SK-N-SH treated with all-trans-retinoic acid at 6 μM for 48 hours (cell line): ENCODE results near the gene LAIR1.

Experiments
- ATAC-seq: fragments of 200-7000 bp; cut with Tn5 transposase; 3 replicates; pipeline ENCODE4 v1.9.1; 2020; ENCODE audit warnings: mild to moderate bottlenecking, moderate library complexity
- ARNTL ChIP-seq: fragments of 450-650 bp; formaldehyde crosslinking; IDR thresholded peaks from 2 replicates; pipeline ENCODE4 v1.5.0; 2020; ENCODE audit warnings: low read depth, mild to moderate bottlenecking, moderate library complexity, borderline replicate concordance
- CSDC2 ChIP-seq: fragments of 250-450 bp; sonication (Bioruptor Pico); IDR thresholded peaks from 2 replicates; pipeline ENCODE4 v1.5.0; 2020; ENCODE audit warnings: mild to moderate bottlenecking, moderate library complexity
- ESRRG ChIP-seq: fragments of 250-450 bp; sonication (Bioruptor Pico); IDR thresholded peaks from 2 replicates; pipeline ENCODE4 v1.6.1; 2021; ENCODE audit warnings: mild to moderate bottlenecking
- GLIS3 ChIP-seq: fragments of 250-450 bp; sonication (Bioruptor Pico); IDR thresholded peaks from 2 replicates; pipeline ENCODE4 v1.5.0; 2020; ENCODE audit warnings: mild to moderate bottlenecking, moderate library complexity
- ISL1 ChIP-seq: fragments of 250-450 bp; sonication (Bioruptor Pico); IDR thresholded peaks from 2 replicates; pipeline ENCODE4 v2.1.2; 2022; ENCODE audit warnings: mild to moderate bottlenecking, moderate library complexity
- OSR1 ChIP-seq: fragments of 250-450 bp; sonication (Bioruptor Pico); IDR thresholded peaks from 2 replicates; pipeline ENCODE4 v1.8.0; 2022; ENCODE audit warnings: moderate library complexity, mild to moderate bottlenecking, inconsistent platforms
- POU6F1 ChIP-seq: fragments of 250-450 bp; sonication (Bioruptor Pico); IDR thresholded peaks from 2 replicates; pipeline ENCODE4 v1.8.0; 2021; ENCODE audit warnings: low read depth, mild to moderate bottlenecking, moderate library complexity, borderline replicate concordance
- PPARA ChIP-seq: fragments of 250-450 bp; sonication (Bioruptor Pico); IDR thresholded peaks from 2 replicates; pipeline ENCODE4 v1.5.0; 2020; ENCODE audit warnings: mild to moderate bottlenecking, borderline replicate concordance
- RARB ChIP-seq: fragments of 250-450 bp; sonication (Bioruptor Pico); IDR thresholded peaks from 2 replicates; pipeline ENCODE4 v1.8.0; 2021; ENCODE audit warnings: mild to moderate bottlenecking, moderate library complexity
- SNAI2 ChIP-seq: fragments of 250-450 bp; sonication (Bioruptor Pico); IDR thresholded peaks from 2 replicates; pipeline ENCODE4 v1.5.0; 2020; ENCODE audit warnings: mild to moderate bottlenecking, moderate library complexity
- TOX ChIP-seq: fragments of 250-450 bp; sonication (Bioruptor Pico); IDR thresholded peaks from 2 replicates; pipeline ENCODE4 v1.8.0; 2021; ENCODE audit warnings: mild to moderate bottlenecking, moderate library complexity, borderline replicate concordance
- ZC3H10 ChIP-seq: fragments of 250-450 bp; sonication (Bioruptor Pico); IDR thresholded peaks from 2 replicates; pipeline ENCODE4 v1.5.1; 2021; ENCODE audit warnings: mild to moderate bottlenecking, moderate library complexity
- ZFP3 ChIP-seq: fragments of 250-450 bp; sonication (Bioruptor Pico); IDR thresholded peaks from 2 replicates; pipeline ENCODE4 v1.5.0; 2020; ENCODE audit warnings: mild to moderate bottlenecking, moderate library complexity
- ZFP30 ChIP-seq: fragments of 450-650 bp; formaldehyde crosslinking; IDR thresholded peaks from 2 replicates; pipeline ENCODE4 v1.5.0; 2022; ENCODE audit warnings: mild to moderate bottlenecking, moderate library complexity
- ZNF565 ChIP-seq: fragments of 450-650 bp; formaldehyde crosslinking; conservative IDR thresholded peaks from 2 replicates; pipeline ENCODE4 v1.5.0; 2020; ENCODE audit warnings: low read depth, mild to moderate bottlenecking, moderate library complexity
- ZNF70 ChIP-seq: fragments of 450-650 bp; formaldehyde crosslinking; IDR thresholded peaks from 2 replicates; pipeline ENCODE4 v1.5.0; 2020; ENCODE audit warnings: mild to moderate bottlenecking, moderate library complexity
- ZNF8 ChIP-seq: fragments of 450-650 bp; formaldehyde crosslinking; IDR thresholded peaks from 2 replicates; pipeline ENCODE4 v1.5.0; 2020; ENCODE audit warnings: mild to moderate bottlenecking, moderate library complexity
- TF ChIP-seq, protein P1 (sequence below): fragments of 250-450 bp; sonication (Bioruptor Pico); IDR thresholded peaks from 2 replicates; pipeline ENCODE4 v1.5.1; 2020; ENCODE audit warnings: low read depth, mild to moderate bottlenecking, moderate library complexity
- TF ChIP-seq, protein P2 (sequence below): fragments of 250-450 bp; sonication (Bioruptor Pico); IDR thresholded peaks from 2 replicates; pipeline ENCODE4 v1.5.1; 2021; ENCODE audit warnings: mild to moderate bottlenecking, moderate library complexity
- TF ChIP-seq, protein P3 (sequence below): fragments of 250-450 bp; sonication (Bioruptor Pico); IDR thresholded peaks from 2 replicates; pipeline ENCODE4 v1.8.0; 2020; ENCODE audit warnings: mild to moderate bottlenecking, moderate library complexity, borderline replicate concordance
- TF ChIP-seq, protein P4 (sequence below): fragments of 250-450 bp; sonication (Bioruptor Pico); IDR thresholded peaks from 2 replicates; pipeline ENCODE4 v1.5.0; 2020; ENCODE audit warnings: mild to moderate bottlenecking, moderate library complexity

LAIR1 gene

DNA sequence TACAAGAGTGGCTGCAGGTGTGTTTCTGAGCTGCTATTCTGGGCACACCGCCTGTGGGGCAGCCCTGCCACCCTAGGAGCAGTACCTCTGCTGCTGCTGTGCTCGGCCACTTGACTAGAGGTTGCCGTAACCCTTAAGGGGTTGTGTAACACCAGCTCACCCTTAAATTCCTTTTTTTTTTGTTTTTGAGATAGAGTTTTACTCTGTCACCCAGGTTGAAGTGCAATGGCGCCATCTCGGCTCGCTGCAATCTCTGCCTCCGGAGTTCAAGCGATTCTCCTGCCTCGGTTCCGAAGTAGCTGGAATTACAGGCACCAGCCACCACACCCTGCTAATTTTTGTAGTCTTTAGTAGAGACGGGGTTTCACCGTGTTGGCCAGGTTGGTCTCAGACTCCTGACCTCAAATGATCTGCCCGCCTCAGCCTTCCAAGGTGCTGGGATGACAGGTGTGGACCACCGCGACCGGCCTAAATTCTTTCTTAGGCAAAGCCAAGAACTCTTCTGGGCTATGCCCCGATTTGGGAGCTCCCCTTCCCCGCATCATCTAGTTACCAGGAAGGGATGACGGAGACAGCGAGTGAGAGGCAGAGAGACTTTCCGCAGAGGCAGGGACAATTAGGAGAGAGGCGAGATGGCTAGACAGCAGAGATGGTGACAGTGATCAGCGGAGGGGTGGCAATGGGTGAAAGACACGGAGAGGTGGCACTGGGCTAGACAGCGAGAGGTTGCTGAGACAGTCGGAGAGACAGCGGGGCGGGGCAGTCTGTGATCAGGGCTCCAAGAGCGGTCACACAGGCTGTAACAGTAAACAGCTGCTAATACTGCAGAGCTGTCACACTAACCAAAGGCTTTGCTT lies 47.4 kb downstream of the LAIR1 start:
- no peak for ATAC-seq

GRCh38 chr19:54316746-54317107 lies 48.0 kb downstream of the LAIR1 start:
- no peak for ATAC-seq
- TF ChIP-seq, protein P1, sequence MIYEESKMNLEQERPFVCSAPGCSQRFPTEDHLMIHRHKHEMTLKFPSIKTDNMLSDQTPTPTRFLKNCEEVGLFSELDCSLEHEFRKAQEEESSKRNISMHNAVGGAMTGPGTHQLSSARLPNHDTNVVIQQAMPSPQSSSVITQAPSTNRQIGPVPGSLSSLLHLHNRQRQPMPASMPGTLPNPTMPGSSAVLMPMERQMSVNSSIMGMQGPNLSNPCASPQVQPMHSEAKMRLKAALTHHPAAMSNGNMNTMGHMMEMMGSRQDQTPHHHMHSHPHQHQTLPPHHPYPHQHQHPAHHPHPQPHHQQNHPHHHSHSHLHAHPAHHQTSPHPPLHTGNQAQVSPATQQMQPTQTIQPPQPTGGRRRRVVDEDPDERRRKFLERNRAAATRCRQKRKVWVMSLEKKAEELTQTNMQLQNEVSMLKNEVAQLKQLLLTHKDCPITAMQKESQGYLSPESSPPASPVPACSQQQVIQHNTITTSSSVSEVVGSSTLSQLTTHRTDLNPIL: no peak
- no peak for TF ChIP-seq ISL1 (CRISPR knock-in tag)
- TF ChIP-seq ZNF70 (CRISPR knock-in tag): no peak
- no peak for TF ChIP-seq SNAI2
- no peak for TF ChIP-seq ZFP3
- no peak for TF ChIP-seq ZFP30
- no peak for TF ChIP-seq TOX
- no peak for TF ChIP-seq PPARA (CRISPR knock-in tag)
- no peak for TF ChIP-seq OSR1
- TF ChIP-seq, protein P2, sequence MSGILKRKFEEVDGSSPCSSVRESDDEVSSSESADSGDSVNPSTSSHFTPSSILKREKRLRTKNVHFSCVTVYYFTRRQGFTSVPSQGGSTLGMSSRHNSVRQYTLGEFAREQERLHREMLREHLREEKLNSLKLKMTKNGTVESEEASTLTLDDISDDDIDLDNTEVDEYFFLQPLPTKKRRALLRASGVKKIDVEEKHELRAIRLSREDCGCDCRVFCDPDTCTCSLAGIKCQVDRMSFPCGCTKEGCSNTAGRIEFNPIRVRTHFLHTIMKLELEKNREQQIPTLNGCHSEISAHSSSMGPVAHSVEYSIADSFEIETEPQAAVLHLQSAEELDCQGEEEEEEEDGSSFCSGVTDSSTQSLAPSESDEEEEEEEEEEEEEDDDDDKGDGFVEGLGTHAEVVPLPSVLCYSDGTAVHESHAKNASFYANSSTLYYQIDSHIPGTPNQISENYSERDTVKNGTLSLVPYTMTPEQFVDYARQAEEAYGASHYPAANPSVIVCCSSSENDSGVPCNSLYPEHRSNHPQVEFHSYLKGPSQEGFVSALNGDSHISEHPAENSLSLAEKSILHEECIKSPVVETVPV: no peak
- no peak for TF ChIP-seq POU6F1 (CRISPR knock-in tag)

More for the DNA sequence above, 47.4 kb downstream of the LAIR1 start:
- TF ChIP-seq TOX (no peak), POU6F1 (CRISPR knock-in tag) (no peak), RARB (CRISPR knock-in tag) (no peak), ZNF565 (CRISPR knock-in tag) (no peak), OSR1 (no peak), CSDC2 (CRISPR knock-in tag) (no peak), ZNF70 (CRISPR knock-in tag) (no peak), ARNTL (CRISPR knock-in tag) (no peak), ZFP30 (no peak), ISL1 (CRISPR knock-in tag) (no peak), GLIS3 (CRISPR knock-in tag) (no peak), PPARA (CRISPR knock-in tag) (no peak), ESRRG (no peak), ZNF8 (no peak), ZFP3 (no peak), ZC3H10 (CRISPR knock-in tag) (no peak)
- TF ChIP-seq, protein P1: no peak
- TF ChIP-seq, protein P3, sequence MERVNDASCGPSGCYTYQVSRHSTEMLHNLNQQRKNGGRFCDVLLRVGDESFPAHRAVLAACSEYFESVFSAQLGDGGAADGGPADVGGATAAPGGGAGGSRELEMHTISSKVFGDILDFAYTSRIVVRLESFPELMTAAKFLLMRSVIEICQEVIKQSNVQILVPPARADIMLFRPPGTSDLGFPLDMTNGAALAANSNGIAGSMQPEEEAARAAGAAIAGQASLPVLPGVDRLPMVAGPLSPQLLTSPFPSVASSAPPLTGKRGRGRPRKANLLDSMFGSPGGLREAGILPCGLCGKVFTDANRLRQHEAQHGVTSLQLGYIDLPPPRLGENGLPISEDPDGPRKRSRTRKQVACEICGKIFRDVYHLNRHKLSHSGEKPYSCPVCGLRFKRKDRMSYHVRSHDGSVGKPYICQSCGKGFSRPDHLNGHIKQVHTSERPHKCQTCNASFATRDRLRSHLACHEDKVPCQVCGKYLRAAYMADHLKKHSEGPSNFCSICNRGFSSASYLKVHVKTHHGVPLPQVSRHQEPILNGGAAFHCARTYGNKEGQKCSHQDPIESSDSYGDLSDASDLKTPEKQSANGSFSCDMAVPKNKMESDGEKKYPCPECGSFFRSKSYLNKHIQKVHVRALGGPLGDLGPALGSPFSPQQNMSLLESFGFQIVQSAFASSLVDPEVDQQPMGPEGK (CRISPR knock-in tag): no peak
- TF ChIP-seq, protein P2: no peak
- TF ChIP-seq, protein P4, sequence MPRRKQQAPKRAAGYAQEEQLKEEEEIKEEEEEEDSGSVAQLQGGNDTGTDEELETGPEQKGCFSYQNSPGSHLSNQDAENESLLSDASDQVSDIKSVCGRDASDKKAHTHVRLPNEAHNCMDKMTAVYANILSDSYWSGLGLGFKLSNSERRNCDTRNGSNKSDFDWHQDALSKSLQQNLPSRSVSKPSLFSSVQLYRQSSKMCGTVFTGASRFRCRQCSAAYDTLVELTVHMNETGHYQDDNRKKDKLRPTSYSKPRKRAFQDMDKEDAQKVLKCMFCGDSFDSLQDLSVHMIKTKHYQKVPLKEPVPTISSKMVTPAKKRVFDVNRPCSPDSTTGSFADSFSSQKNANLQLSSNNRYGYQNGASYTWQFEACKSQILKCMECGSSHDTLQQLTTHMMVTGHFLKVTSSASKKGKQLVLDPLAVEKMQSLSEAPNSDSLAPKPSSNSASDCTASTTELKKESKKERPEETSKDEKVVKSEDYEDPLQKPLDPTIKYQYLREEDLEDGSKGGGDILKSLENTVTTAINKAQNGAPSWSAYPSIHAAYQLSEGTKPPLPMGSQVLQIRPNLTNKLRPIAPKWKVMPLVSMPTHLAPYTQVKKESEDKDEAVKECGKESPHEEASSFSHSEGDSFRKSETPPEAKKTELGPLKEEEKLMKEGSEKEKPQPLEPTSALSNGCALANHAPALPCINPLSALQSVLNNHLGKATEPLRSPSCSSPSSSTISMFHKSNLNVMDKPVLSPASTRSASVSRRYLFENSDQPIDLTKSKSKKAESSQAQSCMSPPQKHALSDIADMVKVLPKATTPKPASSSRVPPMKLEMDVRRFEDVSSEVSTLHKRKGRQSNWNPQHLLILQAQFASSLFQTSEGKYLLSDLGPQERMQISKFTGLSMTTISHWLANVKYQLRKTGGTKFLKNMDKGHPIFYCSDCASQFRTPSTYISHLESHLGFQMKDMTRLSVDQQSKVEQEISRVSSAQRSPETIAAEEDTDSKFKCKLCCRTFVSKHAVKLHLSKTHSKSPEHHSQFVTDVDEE (CRISPR knock-in tag): no peak
